ENCODE measurements around the gene SLX9.

GRCh38 chr21:44967082-44968047 is 27.5 kb downstream of the SLX9 start:
- TF ChIP-seq CTCF (IDR thresholded peaks at IDR 0.05), result no peak
- no peak for TF ChIP-seq POLR2A (IDR thresholded peaks at IDR 0.05; ENCODE audit: low read depth)
- TF ChIP-seq POLR2AphosphoS5 (IDR thresholded peaks at IDR 0.05), result no peak

Measured in esophagus muscularis mucosa (tissue), 3 donors.